ENCODE results near the gene NR4A2.

The NR4A2 gene

DNA sequence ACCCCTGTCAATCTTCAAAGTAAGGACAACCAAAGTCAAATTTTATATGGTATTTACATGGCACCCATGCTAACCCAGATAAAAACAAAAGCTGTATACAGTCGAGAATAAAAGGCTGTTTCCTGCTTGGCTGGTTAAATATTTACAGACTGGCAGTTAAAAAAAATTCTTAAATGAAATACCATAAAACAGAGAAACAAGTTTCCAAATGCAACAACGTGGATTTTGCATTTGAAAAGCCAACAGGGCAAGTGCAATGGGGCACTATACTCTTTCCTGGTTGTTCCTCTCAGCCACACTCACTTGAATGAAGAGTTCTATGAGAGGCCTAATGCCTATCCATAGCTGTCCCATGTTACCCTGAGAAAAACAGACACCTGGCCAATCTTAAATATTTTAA, 6.1 kb upstream of the NR4A2 start:
- H3K9me3 ChIP-seq: no peaks in the 10 kb centered on the region
- TF ChIP-seq, protein P1, sequence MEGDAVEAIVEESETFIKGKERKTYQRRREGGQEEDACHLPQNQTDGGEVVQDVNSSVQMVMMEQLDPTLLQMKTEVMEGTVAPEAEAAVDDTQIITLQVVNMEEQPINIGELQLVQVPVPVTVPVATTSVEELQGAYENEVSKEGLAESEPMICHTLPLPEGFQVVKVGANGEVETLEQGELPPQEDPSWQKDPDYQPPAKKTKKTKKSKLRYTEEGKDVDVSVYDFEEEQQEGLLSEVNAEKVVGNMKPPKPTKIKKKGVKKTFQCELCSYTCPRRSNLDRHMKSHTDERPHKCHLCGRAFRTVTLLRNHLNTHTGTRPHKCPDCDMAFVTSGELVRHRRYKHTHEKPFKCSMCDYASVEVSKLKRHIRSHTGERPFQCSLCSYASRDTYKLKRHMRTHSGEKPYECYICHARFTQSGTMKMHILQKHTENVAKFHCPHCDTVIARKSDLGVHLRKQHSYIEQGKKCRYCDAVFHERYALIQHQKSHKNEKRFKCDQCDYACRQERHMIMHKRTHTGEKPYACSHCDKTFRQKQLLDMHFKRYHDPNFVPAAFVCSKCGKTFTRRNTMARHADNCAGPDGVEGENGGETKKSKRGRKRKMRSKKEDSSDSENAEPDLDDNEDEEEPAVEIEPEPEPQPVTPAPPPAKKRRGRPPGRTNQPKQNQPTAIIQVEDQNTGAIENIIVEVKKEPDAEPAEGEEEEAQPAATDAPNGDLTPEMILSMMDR (IDR thresholded peaks at IDR 0.05; ENCODE audit: low read depth, low read length): no peak
- no peaks in the 10 kb centered on the region for H3K4me1 ChIP-seq
- H3K4me3 ChIP-seq (ENCODE audit: low read depth, low read length): no peak overlapping the region
- no peaks in the 10 kb centered on the region for H3K27me3 ChIP-seq
- no peak for DNase-seq
- H3K36me3 ChIP-seq: no peaks in the 10 kb centered on the region

DNA sequence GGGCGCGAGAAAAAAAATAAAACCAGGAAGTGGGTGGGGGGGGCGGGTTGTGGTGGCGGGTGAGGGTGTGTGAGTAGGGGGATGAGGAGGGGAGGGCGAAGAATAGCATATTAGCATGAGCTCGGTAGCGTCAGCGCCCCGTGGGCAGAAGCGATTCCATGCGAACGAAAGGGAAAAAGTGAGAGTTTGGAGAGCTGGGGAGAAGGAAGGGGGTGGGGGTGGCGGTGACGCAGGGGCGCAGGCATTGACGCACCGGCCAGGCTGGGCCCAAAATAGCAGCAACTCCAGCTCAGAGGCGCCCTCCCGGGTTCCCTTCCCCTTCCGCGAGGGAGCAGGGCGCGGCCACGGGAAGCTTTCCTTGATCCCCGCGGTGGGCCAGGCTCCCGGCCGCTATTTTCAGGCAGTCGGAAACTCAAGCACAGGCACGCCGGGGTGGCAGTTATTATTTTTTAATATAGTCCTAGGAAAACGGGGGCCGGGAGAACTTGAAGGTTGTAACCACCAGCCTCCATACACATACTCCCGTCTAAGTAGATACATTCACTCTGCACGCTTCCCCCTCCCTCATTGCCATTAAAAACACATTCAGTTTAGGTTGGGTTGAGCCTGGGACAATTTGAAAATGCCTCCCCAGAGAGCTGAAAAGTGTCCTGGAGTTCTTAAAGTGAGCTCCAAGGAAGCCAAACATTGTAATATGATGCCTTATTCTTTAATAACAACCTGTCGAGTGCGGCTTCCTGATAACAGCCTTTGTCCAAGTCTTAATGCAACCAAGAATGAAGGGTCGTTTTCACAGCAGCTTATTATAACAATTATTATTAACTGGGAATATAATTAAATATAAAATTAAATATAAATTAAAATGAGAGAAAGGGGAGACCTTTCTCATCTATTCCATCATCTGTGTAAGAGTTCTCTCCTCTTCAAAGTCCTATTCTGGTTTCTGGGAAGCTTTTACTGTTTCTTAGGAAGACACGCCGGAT, 2.3 kb upstream of the NR4A2 start:
- no peaks in the 10 kb centered on the region for H3K36me3 ChIP-seq
- DNase-seq: peak; percentile 52
- H3K9me3 ChIP-seq: no peaks in the 10 kb centered on the region
- H3K4me3 ChIP-seq (ENCODE audit: low read depth, low read length): peak overlapping the region; percentile 66
- H3K27me3 ChIP-seq: no peaks in the 10 kb centered on the region
- no peaks in the 10 kb centered on the region for H3K4me1 ChIP-seq
- TF ChIP-seq, protein P1 (IDR thresholded peaks at IDR 0.05; ENCODE audit: low read depth, low read length): no peak; the same call in 1 of the 2 replicates

DNA sequence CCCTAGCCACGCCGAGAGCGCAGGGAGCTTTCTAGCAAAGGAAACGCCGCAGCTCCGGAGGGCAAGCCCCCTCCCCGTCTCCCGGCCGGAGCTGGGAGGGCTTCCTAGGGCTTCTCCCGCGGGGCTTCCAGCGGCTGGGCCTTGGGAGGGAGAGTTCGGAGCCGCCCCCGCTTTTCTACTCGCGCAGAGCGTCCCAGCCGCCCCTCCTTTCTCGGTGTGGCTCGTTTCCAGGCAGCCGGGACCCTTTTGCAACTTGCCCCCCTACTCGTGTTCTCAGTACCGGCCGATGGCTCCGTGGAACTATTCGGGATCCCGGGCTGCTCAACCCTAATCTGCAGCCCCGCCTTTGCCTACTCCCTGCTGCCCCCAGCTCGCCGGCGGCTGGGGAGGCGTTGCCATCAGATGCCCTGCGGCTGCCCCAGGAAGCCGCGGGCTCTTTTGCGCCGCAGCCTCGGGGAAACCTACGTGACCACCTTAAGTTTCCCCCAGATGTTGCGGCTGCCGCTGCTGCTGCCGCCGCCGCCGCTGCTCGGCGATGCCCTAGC, 1.5 kb upstream of the NR4A2 start:
- Histone ChIP-seq H3K4me3 (ENCODE audit: low read depth, low read length) (peak overlapping the region; percentile 66), H3K4me1 (no peaks in the 10 kb centered on the region), H3K9me3 (no peaks in the 10 kb centered on the region), H3K27me3 (no peaks in the 10 kb centered on the region), H3K36me3 (no peaks in the 10 kb centered on the region)
- TF ChIP-seq, protein P1 (IDR thresholded peaks at IDR 0.05; ENCODE audit: low read depth, low read length): no peak; the same call in 1 of the 2 replicates
- peak; percentile 41 for DNase-seq

DNA sequence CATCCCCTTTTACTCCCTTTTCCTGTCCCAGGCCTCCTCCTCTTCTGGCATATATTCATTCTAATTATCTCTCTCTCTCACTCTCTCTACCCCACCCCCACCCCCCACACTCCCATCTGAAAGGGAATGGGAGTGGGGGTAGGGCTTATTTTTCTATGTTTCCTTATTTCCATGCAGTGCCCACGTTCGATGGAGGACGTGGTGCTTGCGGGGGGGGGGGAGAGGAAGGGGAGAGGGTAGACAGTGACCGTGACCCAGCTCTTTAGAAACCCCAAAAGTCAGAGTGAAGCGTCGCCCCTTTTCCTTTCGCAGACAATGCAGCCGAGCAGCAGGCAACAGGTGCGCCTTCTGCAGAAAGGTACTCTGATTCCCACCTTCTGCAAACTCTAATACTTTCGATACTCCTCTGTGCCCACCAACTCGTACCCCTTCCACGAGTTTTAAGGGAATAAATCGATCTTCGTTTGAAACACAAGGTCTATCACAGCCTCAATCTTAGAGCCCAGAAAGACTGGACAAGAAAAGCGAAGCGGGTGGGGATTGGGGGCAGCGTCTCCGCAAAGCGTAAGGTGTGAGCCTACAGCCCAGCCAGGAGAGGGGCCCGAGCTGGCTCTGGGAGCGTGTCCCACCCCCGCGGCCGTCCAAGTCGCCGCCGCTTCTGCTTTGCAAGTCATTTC, 891 bp upstream of the NR4A2 start:
- Histone ChIP-seq H3K4me1 (no peaks in the 10 kb centered on the region), H3K27me3 (no peaks in the 10 kb centered on the region), H3K36me3 (no peaks in the 10 kb centered on the region), H3K9me3 (no peaks in the 10 kb centered on the region), H3K4me3 (ENCODE audit: low read depth, low read length) (peak overlapping the region; percentile 66)
- no peak for DNase-seq
- TF ChIP-seq, protein P1 (IDR thresholded peaks at IDR 0.05; ENCODE audit: low read depth, low read length): no peak

DNA sequence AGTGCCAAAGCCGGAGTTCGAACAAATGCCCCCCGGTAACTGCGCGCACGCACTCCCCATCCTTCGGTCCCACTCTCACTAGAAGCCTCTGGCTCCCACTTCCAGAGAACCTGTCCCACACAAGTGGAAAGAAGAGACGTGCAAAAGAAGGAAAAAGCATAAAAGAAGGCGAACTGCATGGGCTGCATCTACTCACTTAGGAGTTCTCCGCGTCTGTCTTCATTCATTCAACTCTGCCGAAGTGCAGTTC, 312 bp downstream of the NR4A2 start:
- Histone ChIP-seq H3K4me1 (no peaks in the 10 kb centered on the region), H3K4me3 (ENCODE audit: low read depth, low read length) (peak overlapping the region; percentile 66), H3K9me3 (no peaks in the 10 kb centered on the region), H3K36me3 (no peaks in the 10 kb centered on the region), H3K27me3 (no peaks in the 10 kb centered on the region)
- DNase-seq: no peak
- TF ChIP-seq, protein P1 (IDR thresholded peaks at IDR 0.05; ENCODE audit: low read depth, low read length): no peak
